SU-DHL-6 (cell line): Measurements from ENCODE around the gene RPH3AL.
"Not testable (repeated sequence)": the region's sequence is repeated elsewhere in the genome, so short reads cannot be mapped to it uniquely, and the experiment has no call there.

ENCODE experiments used
- EZH2phosphoT487 ChIP-seq: fragments of 200-600 bp; sonication (generic), shearing (Covaris generic); conservative IDR thresholded peaks from 2 replicates; pipeline ENCODE4 v1.6.1; 2018; ENCODE audit warnings: mild to moderate bottlenecking, antibody characterized with exemption, low read length, moderate library complexity, mixed read lengths
- TF ChIP-seq, protein P1 (sequence below): fragments of 200-600 bp; sonication (generic); IDR thresholded peaks from one replicate; pipeline ENCODE4 v1.5.1; 2017; ENCODE audit warnings: antibody characterized with exemption, mild to moderate bottlenecking, low read length, moderate library complexity; ENCODE audit not compliant: insufficient read depth, poor library complexity, severe bottlenecking

DNA sequence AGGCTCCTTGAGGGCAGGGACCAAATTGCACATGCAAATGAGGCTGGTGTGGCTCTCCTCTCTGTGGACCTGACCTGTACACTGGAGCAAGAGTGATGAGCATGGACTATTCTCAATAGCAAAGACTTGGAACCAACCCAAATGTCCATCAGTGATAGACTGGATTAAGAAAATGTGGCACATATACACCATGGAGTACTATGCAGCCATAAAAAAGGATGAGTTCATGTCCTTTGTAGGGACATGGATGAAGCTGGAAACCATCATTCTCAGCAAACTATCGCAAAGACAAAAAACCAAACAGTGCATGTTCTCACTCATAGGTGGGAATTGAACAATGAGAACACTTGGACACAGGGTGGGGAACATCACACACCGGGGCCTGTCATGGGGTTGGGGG is 128.0 kb downstream of the RPH3AL start:
- TF ChIP-seq, protein P1, sequence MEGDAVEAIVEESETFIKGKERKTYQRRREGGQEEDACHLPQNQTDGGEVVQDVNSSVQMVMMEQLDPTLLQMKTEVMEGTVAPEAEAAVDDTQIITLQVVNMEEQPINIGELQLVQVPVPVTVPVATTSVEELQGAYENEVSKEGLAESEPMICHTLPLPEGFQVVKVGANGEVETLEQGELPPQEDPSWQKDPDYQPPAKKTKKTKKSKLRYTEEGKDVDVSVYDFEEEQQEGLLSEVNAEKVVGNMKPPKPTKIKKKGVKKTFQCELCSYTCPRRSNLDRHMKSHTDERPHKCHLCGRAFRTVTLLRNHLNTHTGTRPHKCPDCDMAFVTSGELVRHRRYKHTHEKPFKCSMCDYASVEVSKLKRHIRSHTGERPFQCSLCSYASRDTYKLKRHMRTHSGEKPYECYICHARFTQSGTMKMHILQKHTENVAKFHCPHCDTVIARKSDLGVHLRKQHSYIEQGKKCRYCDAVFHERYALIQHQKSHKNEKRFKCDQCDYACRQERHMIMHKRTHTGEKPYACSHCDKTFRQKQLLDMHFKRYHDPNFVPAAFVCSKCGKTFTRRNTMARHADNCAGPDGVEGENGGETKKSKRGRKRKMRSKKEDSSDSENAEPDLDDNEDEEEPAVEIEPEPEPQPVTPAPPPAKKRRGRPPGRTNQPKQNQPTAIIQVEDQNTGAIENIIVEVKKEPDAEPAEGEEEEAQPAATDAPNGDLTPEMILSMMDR = not testable (repeated sequence)
- not testable (repeated sequence) for TF ChIP-seq EZH2phosphoT487
